ENCODE results near the gene PTPRT.

GRCh38 chr20:42594659-42595058 is 595.0 kb downstream of the PTPRT start:
- TF ChIP-seq CTCF (IDR thresholded peaks at IDR 0.05): no peak
- TF ChIP-seq POLR2A (IDR thresholded peaks at IDR 0.05): no peak

Measured in uterus (tissue), 2 donors.